HG02798 (cell line): ENCODE results near the gene MAP3K20.
A peak's percentile ranks its signal among the peaks of the same experiment; 100 is the strongest.
"Not testable (repeated sequence)": the region's sequence is repeated elsewhere in the genome, so short reads cannot be mapped to it uniquely, and the experiment has no call there.

ENCODE experiments used
- ATAC-seq: cut with Tn5 transposase; IDR thresholded peaks from one replicate; pipeline ENCODE4 v1.9.1; 2021; ENCODE audit warnings: mild to moderate bottlenecking; ENCODE audit not compliant: unreplicated experiment, poor library complexity

The MAP3K20 gene

DNA sequence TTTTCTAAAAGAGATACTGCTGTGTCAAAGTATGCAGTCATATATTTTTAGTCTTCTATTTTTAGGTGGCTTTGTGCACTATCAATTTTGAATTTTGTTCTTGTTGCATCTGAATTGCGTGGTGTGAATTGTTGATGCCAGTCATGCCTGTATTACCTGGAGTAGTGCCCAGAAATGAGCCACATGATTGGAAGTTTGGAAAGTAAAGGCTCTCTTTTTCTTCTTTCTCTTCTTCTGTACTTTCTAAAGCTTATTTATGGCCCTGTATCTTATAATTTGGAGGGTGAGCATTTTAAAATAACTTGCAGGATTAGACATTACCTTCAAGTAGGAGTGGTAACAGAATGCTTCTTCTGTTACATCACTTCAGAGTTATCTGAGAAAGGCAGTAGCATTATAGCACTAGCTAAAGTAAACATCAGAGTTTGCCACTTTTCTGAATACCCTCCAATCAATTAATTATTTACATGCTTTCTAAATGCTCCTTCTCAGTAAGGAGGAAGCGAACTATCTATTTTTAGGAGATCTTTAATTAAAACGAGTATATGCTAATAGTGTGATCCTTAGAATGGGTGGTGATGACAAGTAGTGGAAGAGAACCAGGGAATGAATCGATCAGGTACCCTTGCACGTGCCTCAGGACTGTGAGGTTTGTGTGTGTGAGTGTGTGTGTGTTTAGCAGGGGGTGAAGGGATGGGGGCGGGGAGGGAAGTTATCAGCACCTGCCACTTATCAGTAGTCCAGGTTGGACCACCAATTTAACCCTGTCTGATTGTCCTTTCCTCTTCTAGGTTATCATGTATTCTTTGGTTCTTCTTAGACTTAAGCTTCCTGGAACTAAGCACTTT lies 112.5 kb downstream of the MAP3K20 start:
- ATAC-seq, result no peak

DNA sequence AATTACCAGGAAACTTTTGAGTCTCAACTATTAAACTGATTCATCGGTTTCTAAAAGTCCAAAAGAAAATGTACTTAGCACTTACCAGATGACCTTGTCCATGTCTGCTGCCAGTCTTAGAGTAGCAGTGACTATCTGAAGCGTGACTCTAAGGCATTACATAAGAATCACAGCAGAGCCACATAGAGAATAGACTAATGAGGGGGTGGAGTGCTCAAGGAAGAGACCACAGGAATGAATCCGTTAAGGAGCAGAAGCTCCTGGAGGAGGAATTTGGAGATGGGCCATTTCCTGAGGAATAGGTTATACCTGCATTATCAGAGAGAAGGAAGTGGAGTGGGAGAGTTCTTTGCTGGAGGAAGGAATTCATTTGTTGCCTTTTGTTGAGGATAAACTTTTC lies 116.0 kb downstream of the MAP3K20 start:
- ATAC-seq, result no peak

DNA sequence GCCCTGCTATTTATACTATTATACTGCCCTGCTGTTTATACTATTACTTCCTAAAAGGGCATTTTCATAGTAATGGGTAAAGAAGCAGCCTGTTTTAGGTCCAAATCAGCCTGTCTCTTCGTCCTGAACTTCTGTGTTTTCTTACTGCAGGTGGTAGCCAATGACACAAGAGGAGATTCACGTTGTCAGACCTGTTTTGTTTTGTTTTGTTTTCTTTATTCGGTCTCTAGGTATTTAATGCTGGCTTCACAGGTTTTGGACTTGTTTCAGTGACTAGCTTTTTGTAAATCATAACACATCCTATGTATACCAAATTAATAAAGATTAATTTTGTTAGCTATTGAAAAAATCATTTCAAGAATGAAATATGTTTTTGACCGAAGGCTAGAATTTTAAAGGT lies 116.4 kb downstream of the MAP3K20 start:
- ATAC-seq, result no peak

DNA sequence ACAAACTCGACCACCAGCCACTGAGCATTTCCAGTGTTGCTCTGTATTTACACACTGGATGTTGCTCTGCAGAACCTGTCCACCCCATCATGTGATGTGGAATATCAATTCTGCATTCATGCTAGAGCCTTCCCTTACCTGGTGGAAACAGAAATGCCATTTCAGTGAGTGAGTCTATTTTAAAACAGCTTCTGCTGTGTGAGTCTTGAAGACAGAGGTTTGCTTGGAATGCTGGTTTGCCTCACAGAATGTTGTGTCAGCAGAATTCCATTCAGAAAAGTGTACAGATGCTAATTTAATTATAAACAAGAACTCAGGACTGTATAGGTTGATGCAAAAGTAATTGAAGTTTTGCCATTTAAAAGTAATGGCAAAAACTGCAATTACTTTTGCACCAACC lies 118.3 kb downstream of the MAP3K20 start:
- ATAC-seq, result no peak

DNA sequence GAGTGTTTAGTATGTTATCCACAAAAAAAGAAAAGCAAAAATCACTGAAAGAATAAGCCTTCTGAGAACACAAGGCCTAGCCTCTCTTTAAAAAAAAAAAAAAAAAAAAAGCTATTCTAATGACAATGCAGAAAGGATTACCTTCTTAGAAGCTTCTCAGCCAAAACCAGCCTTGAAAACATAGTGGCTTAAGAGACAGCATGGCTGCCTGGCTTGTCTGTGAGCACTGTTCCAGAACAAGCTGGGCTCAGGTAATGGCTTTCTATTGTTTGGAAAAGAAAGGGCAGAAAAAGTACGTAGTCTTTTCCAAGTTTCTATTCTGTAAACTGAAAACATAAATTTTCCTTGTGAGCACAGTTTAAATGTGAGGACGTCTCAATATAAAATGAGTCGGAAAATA lies 119.5 kb downstream of the MAP3K20 start:
- ATAC-seq, result no peak

DNA sequence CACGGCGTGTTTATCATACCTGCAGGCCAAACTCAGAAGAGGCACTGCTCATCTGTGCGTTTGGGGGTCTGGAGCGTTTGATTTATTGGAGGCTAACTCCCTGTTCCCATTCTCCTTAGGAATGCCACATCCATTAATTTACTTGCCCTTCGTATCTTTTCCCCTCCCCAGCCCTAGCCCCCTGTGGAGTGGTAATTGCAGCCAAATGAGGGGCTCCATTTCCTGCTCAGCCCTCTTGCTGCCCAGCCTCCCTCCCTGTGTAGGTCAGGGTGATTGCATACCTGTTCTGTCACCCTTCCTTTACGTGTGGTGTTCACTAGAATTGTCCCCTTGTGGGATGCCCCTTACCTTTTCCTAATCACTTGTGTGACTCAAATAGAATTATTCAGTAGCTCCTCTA lies 120.4 kb downstream of the MAP3K20 start:
- no peak for ATAC-seq

DNA sequence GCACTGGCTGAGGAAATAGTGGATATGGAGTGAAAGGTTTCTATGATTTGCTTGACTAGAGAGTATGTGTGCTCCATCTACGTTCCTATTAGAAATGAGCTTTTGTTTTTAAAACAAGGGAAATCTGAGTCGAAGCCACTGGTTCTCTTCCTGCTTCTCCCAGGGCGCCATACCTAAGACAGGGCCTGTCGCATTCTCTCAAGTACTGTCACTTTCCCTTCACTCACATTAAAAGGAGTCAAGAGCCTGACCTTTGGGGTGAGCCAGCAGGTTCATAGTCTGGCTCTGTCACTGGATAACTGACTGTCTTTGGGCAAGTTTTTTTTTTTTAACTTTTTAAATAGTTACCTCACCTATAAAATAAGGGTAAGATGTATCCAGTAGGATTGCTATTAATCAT lies 121.0 kb downstream of the MAP3K20 start:
- no peak for ATAC-seq

DNA sequence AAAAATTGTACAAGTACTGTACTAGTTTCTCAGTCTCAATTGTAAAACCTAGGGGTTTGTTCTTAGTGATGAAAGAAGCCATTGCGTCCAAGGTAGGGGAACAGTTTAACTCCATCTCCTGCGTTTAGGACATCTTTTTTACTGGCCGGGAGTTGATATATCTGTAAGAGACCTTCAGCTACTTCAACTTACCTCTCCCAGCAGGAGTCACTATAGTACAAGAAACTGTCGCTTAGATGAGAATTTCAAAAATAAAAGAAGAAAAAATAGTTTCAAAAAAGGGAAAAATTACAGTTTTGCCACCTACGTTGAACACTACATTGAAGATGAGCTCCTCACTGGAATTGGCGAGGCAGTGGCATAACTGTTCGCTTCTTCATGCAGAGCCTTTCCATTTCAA lies 122.7 kb downstream of the MAP3K20 start:
- no peak for ATAC-seq

DNA sequence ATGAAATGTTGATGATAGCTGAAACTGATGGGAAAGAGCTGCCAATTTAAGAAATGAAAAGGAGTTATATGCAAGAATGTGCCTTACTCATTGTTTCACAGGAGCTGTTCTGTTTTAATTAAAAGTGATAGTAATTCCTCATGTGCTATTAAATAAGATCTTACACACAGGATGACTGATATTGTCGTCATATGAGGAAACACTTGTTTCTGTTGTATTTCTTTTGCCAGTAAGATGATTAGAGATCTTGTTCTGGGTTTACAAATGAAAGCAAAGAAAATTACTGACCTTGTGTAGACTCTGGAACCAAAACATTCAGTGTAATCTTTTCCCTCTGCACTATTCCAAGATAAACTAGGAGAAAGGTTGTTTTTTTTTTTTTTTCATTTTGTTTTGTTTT lies 123.6 kb downstream of the MAP3K20 start:
- no peak for ATAC-seq

DNA sequence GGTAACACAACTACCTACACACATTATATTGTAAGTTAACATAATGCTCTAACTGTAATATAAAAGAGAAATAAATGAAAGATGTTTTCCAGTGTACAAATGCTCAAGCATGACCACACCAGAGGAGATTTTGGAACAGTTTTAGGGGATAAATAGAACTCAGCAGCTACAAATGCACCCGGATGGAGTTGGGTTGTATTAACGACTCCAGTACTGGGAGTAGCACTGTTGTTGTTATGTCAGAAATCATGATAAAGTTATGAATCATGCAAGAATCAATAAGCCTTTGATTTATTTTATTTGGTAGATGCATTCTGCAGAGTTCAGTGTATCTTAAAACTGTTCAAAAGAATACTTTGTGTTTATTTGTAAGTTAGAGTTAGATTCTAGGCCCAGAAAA lies 126.9 kb downstream of the MAP3K20 start:
- ATAC-seq, result no peak

DNA sequence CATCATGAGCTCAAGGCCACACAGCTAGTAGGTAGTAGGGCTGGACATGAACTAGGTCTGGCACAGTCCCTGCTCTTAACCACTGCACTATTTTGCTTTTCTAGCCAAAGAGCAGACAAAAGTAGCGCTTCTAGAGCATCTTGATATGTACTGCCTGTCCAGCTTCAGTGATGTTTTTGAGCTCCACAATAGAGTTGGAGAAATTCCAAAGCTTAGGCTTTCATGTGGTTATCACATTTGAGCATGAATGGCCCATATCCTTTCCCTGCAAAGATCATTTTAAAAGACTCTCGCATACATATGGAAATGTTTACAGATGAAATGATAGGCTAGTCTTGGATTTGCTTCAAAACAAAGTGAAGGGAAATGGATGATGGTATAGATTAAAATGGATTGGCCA lies 128.7 kb downstream of the MAP3K20 start:
- ATAC-seq, result no peak

DNA sequence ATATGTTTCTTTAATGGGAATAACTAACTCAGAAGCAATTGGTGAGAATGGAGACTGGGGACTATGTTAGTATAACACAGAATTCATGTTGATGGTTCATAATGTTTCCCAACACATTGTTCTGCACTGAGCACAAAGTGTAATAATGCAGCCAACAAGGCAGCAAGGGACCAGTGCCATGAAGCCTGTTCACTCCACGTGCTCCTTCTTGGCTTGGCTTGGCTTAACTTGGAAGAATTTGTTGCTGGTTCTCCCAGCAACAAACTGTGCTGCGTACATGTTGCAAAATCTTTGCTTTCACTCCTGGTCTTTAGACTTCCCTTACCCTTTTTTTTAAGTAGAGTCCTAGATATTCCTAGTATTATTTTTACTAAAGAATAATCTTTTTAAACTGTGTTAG lies 129.7 kb downstream of the MAP3K20 start:
- no peak for ATAC-seq

DNA sequence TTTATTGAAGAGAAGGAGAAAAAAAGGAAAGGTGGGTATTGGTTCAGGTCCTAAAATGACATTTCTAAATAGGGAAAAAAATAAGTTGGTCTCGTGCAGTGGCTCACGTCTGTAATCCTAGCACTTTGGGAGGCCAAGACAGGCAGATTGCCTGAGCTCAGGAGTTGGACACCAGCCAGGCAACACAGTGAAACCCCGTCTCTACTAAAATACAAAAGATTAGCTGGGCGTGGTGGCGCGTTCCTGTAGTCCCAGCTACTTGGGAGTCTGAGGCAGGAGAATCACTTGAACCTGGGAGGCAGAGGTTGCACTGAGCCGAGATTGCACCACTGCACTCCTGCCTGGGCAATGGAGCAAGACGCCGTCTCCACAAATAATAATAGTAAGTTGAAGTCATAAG lies 131.5 kb downstream of the MAP3K20 start:
- ATAC-seq, result not testable (repeated sequence)

DNA sequence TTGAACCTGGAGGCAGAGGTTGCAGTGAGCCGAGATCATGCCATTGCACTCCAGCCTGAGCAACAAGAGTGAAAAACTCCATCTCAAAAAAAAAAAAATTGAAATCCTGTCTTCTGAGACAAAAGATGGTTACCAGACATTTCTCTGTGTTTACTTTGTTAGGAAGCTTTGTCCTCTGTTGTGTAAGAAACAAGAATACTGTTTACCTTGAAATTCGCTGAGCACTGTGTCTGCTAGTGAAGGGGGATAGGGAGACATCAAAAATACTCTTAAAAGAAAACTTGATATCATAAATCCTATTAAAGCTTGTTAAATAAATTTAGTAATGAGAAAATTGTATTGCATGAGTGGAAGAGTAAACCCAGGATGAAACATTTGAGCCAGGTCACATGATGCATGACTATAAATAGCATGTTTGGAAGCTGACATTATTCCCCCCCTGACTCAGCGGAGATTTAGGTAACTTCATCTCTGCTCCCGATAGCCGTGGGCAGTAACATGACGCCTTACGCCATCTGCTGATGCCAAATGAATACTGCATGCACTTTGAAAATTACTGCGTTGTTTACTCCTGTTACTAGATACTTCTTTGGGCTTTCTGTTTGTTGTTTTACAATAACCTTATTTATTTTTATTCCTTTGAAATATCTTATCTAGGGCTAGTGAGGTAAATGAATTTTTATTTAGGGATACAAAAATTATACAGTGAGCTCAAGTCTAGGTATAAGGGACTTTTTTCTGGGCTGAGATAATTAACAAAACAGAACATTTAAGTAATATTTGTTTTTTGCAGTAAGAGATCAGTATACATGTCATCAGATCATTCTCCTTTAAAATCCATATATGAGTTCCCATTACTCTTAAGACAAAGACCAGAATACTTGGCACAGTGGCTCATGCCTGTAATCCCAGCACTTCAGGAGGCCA lies 134.9 kb downstream of the MAP3K20 start:
- ATAC-seq, result peak; percentile 63

DNA sequence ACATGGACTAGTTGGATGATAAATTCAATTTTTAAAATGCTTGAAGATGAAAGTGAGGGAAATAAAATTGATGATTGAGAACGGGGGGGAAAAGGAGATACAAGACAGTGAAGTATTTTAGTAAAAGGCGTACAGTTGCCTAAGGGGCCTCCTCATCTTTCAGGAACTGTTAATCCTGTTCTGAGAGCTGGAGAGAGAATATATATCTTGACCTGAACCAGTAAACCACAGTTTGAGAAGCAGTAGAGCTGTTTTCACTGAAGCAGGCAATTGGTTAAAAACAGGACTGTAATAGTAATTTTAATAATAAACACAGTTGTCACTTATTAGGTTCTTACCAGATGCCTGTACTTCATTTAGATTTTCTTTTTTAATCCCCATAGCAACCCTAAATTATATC lies 137.5 kb downstream of the MAP3K20 start:
- no peak for ATAC-seq

DNA sequence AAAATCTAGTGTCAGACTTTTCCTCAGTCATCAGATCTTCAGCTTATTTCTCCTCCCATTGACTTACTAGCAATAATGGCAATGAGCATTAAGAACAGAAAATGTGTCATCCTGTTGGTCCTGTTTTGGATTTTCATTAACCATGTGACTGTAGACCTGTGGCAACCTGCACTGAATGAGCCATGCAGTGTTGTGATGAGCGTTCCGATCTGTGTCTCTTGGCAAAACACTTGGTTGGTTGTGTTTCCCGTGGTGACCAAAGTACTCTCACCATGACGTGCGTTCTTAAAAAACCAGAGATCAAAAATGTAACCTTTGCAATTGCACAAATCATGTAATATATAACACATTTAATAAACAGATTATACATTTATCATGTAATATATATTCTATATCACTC lies 138.6 kb downstream of the MAP3K20 start:
- no peak for ATAC-seq

DNA sequence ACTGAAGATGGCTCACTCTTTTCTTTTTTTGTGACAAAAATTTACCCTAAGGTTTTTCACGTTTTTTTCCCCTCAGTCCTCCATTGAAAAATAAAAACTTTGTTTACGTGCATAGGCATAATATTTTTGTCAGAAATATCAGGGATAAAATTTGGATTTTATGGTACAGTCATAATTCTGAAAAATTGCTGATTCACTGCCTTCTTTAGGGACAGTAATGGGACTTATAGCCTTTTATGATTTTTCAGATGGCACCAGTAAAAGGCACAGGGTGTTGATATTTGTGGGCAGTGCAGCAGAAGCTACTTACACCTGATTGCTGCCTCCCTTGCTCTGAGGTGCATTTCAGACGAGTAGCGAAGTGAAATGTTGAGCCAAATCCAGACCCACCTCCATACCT lies 139.7 kb downstream of the MAP3K20 start:
- no peak for ATAC-seq

DNA sequence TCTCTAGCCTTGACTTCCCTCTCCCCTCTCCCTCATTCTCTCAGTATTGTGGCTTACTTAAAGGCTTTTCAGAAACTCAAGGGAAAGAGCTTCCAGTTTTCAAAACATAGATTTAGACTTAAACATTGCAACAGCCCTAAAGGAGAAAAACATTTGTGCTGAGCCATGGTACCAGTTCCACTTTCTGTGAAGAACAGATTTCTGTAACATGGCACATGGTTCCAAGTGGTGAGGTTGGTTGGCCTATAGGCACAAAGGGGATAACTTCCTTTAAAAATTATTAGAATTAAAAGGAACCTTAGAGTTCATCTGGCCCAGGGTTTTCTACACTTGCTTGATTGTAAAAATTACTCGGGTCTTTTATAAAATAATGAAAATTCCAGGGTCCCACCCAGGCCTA lies 140.4 kb downstream of the MAP3K20 start:
- ATAC-seq, result no peak

DNA sequence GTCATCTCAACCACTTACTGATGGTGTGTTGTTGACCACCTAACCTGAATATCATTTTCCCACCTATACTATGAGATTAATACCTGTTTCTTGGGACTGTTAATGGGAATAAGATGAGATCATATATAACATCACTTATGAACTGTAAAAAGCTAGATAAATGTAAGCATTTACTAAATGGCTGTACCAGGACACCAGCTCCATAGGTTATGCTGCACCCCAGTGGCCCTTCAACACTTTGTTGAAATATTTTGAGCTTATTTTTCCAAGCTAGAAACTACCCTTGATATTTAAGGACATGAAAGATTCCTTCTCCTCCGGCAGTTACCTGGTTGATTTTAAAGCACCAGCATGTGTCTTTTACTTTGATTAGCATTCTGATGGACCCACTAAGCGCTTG lies 141.0 kb downstream of the MAP3K20 start:
- ATAC-seq, result no peak

DNA sequence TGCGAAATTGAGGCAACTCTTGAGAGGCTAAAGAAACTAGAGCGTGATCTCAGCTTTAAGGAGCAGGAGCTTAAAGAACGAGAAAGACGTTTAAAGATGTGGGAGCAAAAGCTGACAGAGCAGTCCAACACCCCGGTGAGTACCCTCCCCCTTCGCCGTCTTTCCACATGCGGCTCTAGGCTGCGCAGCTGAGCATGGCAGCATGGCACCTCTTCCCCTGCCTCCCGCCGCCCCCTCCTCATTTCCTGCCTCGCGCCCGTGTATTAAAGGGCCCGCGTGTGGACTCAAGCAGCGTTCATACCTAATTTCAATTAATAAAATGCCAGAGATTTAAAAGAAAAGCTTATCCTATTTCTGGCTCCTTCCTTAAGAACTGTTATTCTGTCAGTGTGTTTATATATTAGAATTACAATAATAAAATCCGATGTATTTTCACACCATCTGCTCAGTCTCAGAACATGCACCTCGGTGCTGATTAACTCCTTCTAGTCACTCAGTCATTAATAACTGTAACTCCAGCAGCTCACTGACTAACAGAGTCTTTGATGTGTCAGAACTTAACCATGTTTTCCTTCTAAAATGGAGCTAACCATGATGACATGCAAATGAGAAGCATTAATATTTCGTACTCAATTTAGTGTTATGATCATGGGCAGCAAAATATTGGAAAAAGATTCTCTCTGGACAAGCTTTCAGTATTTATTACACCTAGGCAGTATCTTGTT lies 141.6 kb downstream of the MAP3K20 start:
- no peak for ATAC-seq
